ENCODE data around the gene RASGRP1. TPM values are rescaled to one million over a fixed set of nuclear protein-coding genes. Genes with fewer than 3 reads are reported as not detected.

RASGRP1 gene
- total RNA-seq, 6 donors from 2014 or later: 2.9 to 6.8 (median 4.6) TPM

DNA sequence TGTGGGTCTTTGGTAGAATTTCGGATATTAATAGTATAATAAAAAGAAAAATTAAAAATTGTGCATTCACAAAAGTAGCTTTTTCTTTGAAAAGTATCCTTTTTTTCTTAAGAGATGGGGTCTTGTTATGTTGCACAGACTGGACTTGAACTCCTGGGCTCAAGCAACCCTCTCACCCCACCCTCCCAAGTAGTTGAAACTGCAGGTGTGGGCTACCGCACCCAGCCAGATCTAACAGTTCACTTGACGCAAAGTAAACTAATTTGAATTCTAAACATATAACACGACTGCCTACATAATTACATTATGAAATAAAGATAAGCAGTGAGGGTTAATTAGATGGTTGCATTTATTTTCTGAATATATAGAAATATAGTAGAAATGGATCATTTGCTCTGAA, 99.9 kb downstream of the RASGRP1 start:
- peaks cover 0 to 13% (median 0%) of the 10 kb centered on the region in 4 donors for H3K36me3 ChIP-seq
- no peak overlapping the region for H3K27ac ChIP-seq
- H3K9me3 ChIP-seq: no peaks in the 10 kb centered on the region
- H3K27me3 ChIP-seq: no peaks in the 10 kb centered on the region
- no peak for ATAC-seq (ENCODE audit: low FRiP score in 2 of 2)
- TF ChIP-seq POLR2AphosphoS5 (IDR thresholded peaks at IDR 0.05) (no peak), POLR2A (IDR thresholded peaks at IDR 0.05) (no peak), CTCF (IDR thresholded peaks at IDR 0.05) (no peak), EP300 (IDR thresholded peaks at IDR 0.05) (no peak)
- no peak for DNase-seq
- 80 to 90% methylated on average over 4 of the region's 4 CpGs for WGBS, 2 donors
- peaks cover 0 to 17% (median 3%) of the 10 kb centered on the region in 4 donors for H3K4me1 ChIP-seq
- H3K4me3 ChIP-seq: no peak overlapping the region

DNA sequence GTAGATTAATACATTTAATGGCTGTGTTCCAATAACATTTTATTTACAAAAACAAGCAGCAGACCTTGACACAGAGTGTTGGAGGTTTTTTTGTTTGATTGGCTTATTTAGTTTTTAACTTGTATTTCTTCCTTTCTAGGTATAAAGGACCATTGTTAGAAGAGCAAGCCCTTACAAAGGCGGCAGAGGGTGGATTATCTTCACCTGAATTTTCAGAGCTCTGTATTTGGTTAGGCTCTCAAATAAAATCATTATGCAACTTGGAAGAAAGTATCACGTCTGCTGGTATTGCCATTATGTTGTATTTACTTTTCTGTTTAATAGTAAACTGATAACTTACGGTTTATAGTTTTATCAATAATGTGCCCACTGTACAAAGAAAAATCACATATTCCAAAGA, 100.7 kb downstream of the RASGRP1 start:
- TF ChIP-seq CTCF (IDR thresholded peaks at IDR 0.05) (no peak), EP300 (IDR thresholded peaks at IDR 0.05) (no peak), POLR2AphosphoS5 (IDR thresholded peaks at IDR 0.05) (no peak), POLR2A (IDR thresholded peaks at IDR 0.05) (no peak)
- H3K36me3 ChIP-seq: peaks cover 0 to 13% (median 0%) of the 10 kb centered on the region in 4 donors
- no peak overlapping the region for H3K27ac ChIP-seq
- DNase-seq (no peak), ATAC-seq (ENCODE audit: low FRiP score in 2 of 2) (no peak)
- peaks cover 0 to 23% (median 3%) of the 10 kb centered on the region in 4 donors for H3K4me1 ChIP-seq
- 79 to 83% methylated on average over 3 of the region's 3 CpGs for WGBS, 2 donors
- no peak overlapping the region for H3K4me3 ChIP-seq
- no peaks in the 10 kb centered on the region for H3K9me3 ChIP-seq
- no peaks in the 10 kb centered on the region for H3K27me3 ChIP-seq

- no peak for TF ChIP-seq POLR2AphosphoS5 (IDR thresholded peaks at IDR 0.05)
- no peak for TF ChIP-seq CTCF (IDR thresholded peaks at IDR 0.05)
- TF ChIP-seq POLR2A (IDR thresholded peaks at IDR 0.05): no peak
- TF ChIP-seq EP300 (IDR thresholded peaks at IDR 0.05): no peak
- Histone ChIP-seq H3K4me1 (peaks cover 0 to 23% (median 3%) of the 10 kb centered on the region in 4 donors), H3K27me3 (no peaks in the 10 kb centered on the region), H3K36me3 (peaks cover 0 to 3% (median 0%) of the 10 kb centered on the region in 4 donors), H3K4me3 (no peak overlapping the region), H3K27ac (no peak overlapping the region), H3K9me3 (no peaks in the 10 kb centered on the region)
- no peak for ATAC-seq (ENCODE audit: low FRiP score in 2 of 2)
- no peak for DNase-seq
- 90 to 95% methylated on average over 2 of the region's 2 CpGs for WGBS, 2 donors
These were observed 103.4 kb downstream of the RASGRP1 start for GRCh38 chr15:38461066-38461833.

GRCh38 chr15:38460543-38460942, 104.1 kb downstream of the RASGRP1 start:
- Histone ChIP-seq H3K27me3 (no peaks in the 10 kb centered on the region), H3K36me3 (peaks cover 0 to under 1% (median 0%) of the 10 kb centered on the region in 4 donors), H3K9me3 (no peaks in the 10 kb centered on the region), H3K4me3 (no peak overlapping the region), H3K27ac (no peak overlapping the region), H3K4me1 (peaks cover 1 to 29% (median 6%) of the 10 kb centered on the region in 4 donors)
- no peak for ATAC-seq (ENCODE audit: low FRiP score in 2 of 2)
- TF ChIP-seq CTCF (IDR thresholded peaks at IDR 0.05): no peak
- TF ChIP-seq POLR2A (IDR thresholded peaks at IDR 0.05): no peak
- TF ChIP-seq POLR2AphosphoS5 (IDR thresholded peaks at IDR 0.05): no peak
- TF ChIP-seq EP300 (IDR thresholded peaks at IDR 0.05): no peak
- 72 to 74% methylated on average over 3 of the region's 3 CpGs for WGBS, 2 donors
- no peak for DNase-seq
